GM12878 (cell line): ENCODE measurements around the gene ATXN7L1. TPM values are rescaled to one million over a fixed set of nuclear protein-coding genes. Genes with fewer than 3 reads are reported as not detected.

Experiments
- ATAC-seq: fragments of 200-7000 bp; cut with Tn5 transposase; 3 replicates; pipeline ENCODE4 v1.9.1; 2020; ENCODE audit warnings: mild to moderate bottlenecking, moderate library complexity
- BruUV-seq: library from RNA; stranded (reverse); fragments of 400-500 nt; replicated peaks from 2 replicates; lab custom pipeline; 2021; lab: Mats Ljungman, UMichigan
- CTCF ChIA-PET: fragments of 300-600 bp; sonication (Branson Sonifier 250); formaldehyde crosslinking; extraction: SDS; loops from one replicate; lab custom pipeline; 2021; ENCODE audit warnings: inconsistent platforms; lab: Yijun Ruan, JAX
- POLR2A ChIA-PET: fragments of 350-600 bp; formaldehyde crosslinking; extraction: SDS; loops from one replicate; lab custom pipeline; 2021; ENCODE audit warnings: inconsistent platforms; lab: Charles Lee
- RAD21 ChIA-PET: fragments of 300-600 bp; sonication (Branson Sonifier 250); formaldehyde crosslinking; loops from one replicate; lab custom pipeline; 2023; ENCODE audit warnings: antibody characterized with exemption; ENCODE audit not compliant: unreplicated experiment; lab: Charles Lee
- SMC1A ChIA-PET: fragments of 300-600 bp; sonication (Branson Sonifier 250); formaldehyde crosslinking; loops from one replicate; lab custom pipeline; 2023; ENCODE audit not compliant: unreplicated experiment, uncharacterized antibody; lab: Charles Lee
- DNase-seq: peaks from one replicate; pipeline ENCODE4 v3.0.0-alpha.2; 2011; ENCODE audit warnings: low read depth, low spot score
- FAIRE-seq: peaks from 3 replicates; lab custom pipeline; 2011; peaks lifted over from hg19 to GRCh38; lab: Jason Lieb, UNC
- H2AFZ ChIP-seq: 2 replicates; pipeline ENCODE4 v1.6.0; 2011; ENCODE audit warnings: low read depth, low read length, control low read depth; ENCODE audit not compliant: control insufficient read depth
- H3K27ac ChIP-seq: 2 replicates; pipeline ENCODE4 v1.5.1; 2011; ENCODE audit warnings: control low read depth; ENCODE audit not compliant: control insufficient read depth, insufficient read depth
- H3K27me3 ChIP-seq, 2 experiments: replicated peaks in 1 of 2; 2 replicates each; pipeline versions ENCODE4 v1.6.0 to v1.6.1; 2011; ENCODE audit warnings: low read length in 1 of 2; ENCODE audit not compliant: control insufficient read depth in 2 of 2, insufficient read depth in 2 of 2
- H3K36me3 ChIP-seq, 2 experiments: 2 replicates each; pipeline ENCODE4 v1.5.1; 2011; ENCODE audit warnings: low read length in 1 of 2; ENCODE audit not compliant: control insufficient read depth in 2 of 2, insufficient read depth in 2 of 2
- H3K4me1 ChIP-seq: 2 replicates; pipeline ENCODE4 v1.6.1; 2011; ENCODE audit warnings: mild to moderate bottlenecking, low read length, moderate library complexity, mixed read lengths; ENCODE audit not compliant: control insufficient read depth, insufficient read depth
- H3K4me2 ChIP-seq: 2 replicates; pipeline ENCODE4 v1.6.0; 2011; ENCODE audit warnings: control low read depth; ENCODE audit not compliant: control insufficient read depth, insufficient read depth
- H3K4me3 ChIP-seq: fragments of 200-600 bp; sonication (generic); 2 replicates; pipeline ENCODE4 v1.5.1; 2016
- H3K79me2 ChIP-seq: 2 replicates; pipeline ENCODE4 v1.6.0; 2011; ENCODE audit warnings: low read length; ENCODE audit not compliant: control insufficient read depth, insufficient read depth
- H3K9ac ChIP-seq: 2 replicates; pipeline ENCODE4 v1.8.0; 2011; ENCODE audit warnings: low read length, control low read depth, mixed read lengths; ENCODE audit not compliant: control insufficient read depth, insufficient read depth
- H3K9me3 ChIP-seq: replicated peaks from 3 replicates; pipeline ENCODE4 v1.5.1; 2011; ENCODE audit warnings: mild to moderate bottlenecking, low read length; ENCODE audit not compliant: control insufficient read depth, insufficient read depth
- H4K20me1 ChIP-seq: 2 replicates; pipeline ENCODE4 v1.6.0; 2011; ENCODE audit not compliant: control insufficient read depth, insufficient read depth
- EGR1 ChIP-seq, 2 experiments: IDR thresholded peaks; 1 replicate in 1 of 2; 2 replicates in 1 of 2; pipeline ENCODE4 v1.6.1; 2011 to 2012; ENCODE audit warnings: low read depth in 2 of 2, low read length in 2 of 2, borderline replicate concordance in 1 of 2, mild to moderate bottlenecking in 1 of 2, moderate library complexity in 1 of 2
- EP300 ChIP-seq, 2 experiments: fragments of 150-350 bp in 1 of 2; IDR thresholded peaks; 2 replicates each; pipeline ENCODE4 v1.6.1; 2011 to 2012; ENCODE audit warnings: low read depth in 2 of 2, low read length in 2 of 2, borderline replicate concordance in 1 of 2, improper control_type of control experiment in 1 of 2, inconsistent platforms in 1 of 2; ENCODE audit not compliant: control insufficient read depth in 1 of 2
- ETV6 ChIP-seq, 2 experiments: fragments of 450-650 bp in 1 of 2; IDR thresholded peaks in 1 of 2; conservative IDR thresholded peaks in 1 of 2; 2 replicates each; pipeline ENCODE4 v1.6.1; 2014; ENCODE audit warnings: antibody characterized with exemption in 1 of 2, borderline replicate concordance in 1 of 2, low read depth in 1 of 2, mild to moderate bottlenecking in 1 of 2, moderate library complexity in 1 of 2
- EZH2 ChIP-seq: IDR thresholded peaks from 2 replicates; pipeline ENCODE4 v1.6.1; 2012; ENCODE audit warnings: low read depth, mild to moderate bottlenecking, control low read depth, inconsistent platforms, low read length, borderline replicate concordance; ENCODE audit not compliant: control insufficient read depth
- IKZF2 ChIP-seq, 2 experiments: fragments of 450-650 bp; IDR thresholded peaks; 2 replicates each; pipeline ENCODE4 v1.6.1; 2017; ENCODE audit warnings: mild to moderate bottlenecking in 2 of 2, moderate library complexity in 2 of 2
- MEF2B ChIP-seq: fragments of 450-650 bp; IDR thresholded peaks from 2 replicates; pipeline ENCODE4 v1.6.1; 2018; ENCODE audit warnings: mild to moderate bottlenecking, moderate library complexity; ENCODE audit not compliant: partially characterized antibody, poor library complexity, severe bottlenecking
- NFIC ChIP-seq: IDR thresholded peaks from 2 replicates; pipeline ENCODE4 v1.6.1; 2012; ENCODE audit warnings: low read depth, mild to moderate bottlenecking, inconsistent platforms, low read length, moderate library complexity
- POLR2AphosphoS2 ChIP-seq: IDR thresholded peaks from 2 replicates; pipeline ENCODE4 v1.6.1; 2011; ENCODE audit warnings: low read depth, mild to moderate bottlenecking, low read length, improper control_type of control experiment, moderate library complexity
- RBBP5 ChIP-seq: fragments of 200-600 bp; sonication (generic); conservative IDR thresholded peaks from 2 replicates; pipeline ENCODE4 v1.6.1; 2016
- TBL1XR1 ChIP-seq: IDR thresholded peaks from 2 replicates; pipeline ENCODE4 v1.6.1; 2012; ENCODE audit warnings: low read depth, low read length, improper control_type of control experiment
- TCF7 ChIP-seq: IDR thresholded peaks from 2 replicates; pipeline ENCODE4 v1.6.1; 2014; ENCODE audit warnings: antibody characterized with exemption, borderline replicate concordance
- ZNF274 ChIP-seq: IDR thresholded peaks from one replicate; pipeline ENCODE4 v1.8.0; 2011; ENCODE audit not compliant: insufficient read length, insufficient read depth
- WGBS: methylation state at CpG from one replicate; pipeline ENCODE4 v1.1.6; 2016; ENCODE audit warnings: low lambda C conversion rate; ENCODE audit not compliant: insufficient replicate concordance, insufficient coverage; ENCODE audit errors: missing lambda C conversion rate; 5-methylcytosine and 5-hydroxymethylcytosine counted together
- in situ Hi-C: fragments of 300-500 bp; cut with MboI; formaldehyde crosslinking; loops from 9 replicates; pipeline ENCODE4 v1.14.3; 2018; ENCODE audit warnings: mixed read lengths
- intact Hi-C: fragments of 100-400 bp; cut with micrococcal nuclease; formaldehyde crosslinking; loops from one replicate; pipeline ENCODE4 v1.14.2; 2022; ENCODE audit not compliant: unreplicated experiment
- polyA plus RNA-seq, 11 experiments: library from polyadenylated mRNA; depleted of rRNA in 4 of 11; unstranded in 6 of 11; stranded (reverse) in 5 of 11; fragments of >200 nt; fragmentation: Nextera tagmentation in 4 of 11; fragmentation: Illumina TruSeq in 1 of 11; extraction: Ambion mirVana in 4 of 11; extraction: Trizol in 1 of 11; gene quantifications; 1 replicate in 1 of 11; 2 replicates in 10 of 11; pipeline versions ENCODE4 v1.2.1 to v1.2.3, GENCODE V29; 2011 to 2016; ENCODE audit warnings: inconsistent platforms in 2 of 11, missing spikeins in 2 of 11, low read depth in 1 of 11
- total RNA-seq, 4 experiments: library from RNA; depleted of rRNA in 3 of 4; stranded (reverse); fragments of >200 nt in 3 of 4; fragmentation: Illumina TruSeq in 1 of 4; extraction: Trizol in 1 of 4; gene quantifications; 2 replicates each; pipeline versions ENCODE4 v1.2.1 to v1.2.3, GENCODE V29; 2013 to 2021
- TF ChIP-seq, protein P1 (sequence below): fragments of 450-650 bp; IDR thresholded peaks from 2 replicates; pipeline ENCODE4 v1.6.1; 2017; ENCODE audit warnings: mild to moderate bottlenecking, moderate library complexity
- TF ChIP-seq, protein P2 (sequence below): IDR thresholded peaks from 2 replicates; pipeline ENCODE4 v1.6.1; 2011; ENCODE audit warnings: mild to moderate bottlenecking, low read depth, low read length, moderate library complexity; ENCODE audit not compliant: insufficient replicate concordance

The ATXN7L1 gene
- total and polyA plus RNA-seq, 10 of the 15 experiments (the other 5 are each of a cell fraction or from before 2014, with no cell fraction given), result 0.40 to 2.9 (median 1.2) TPM

DNA sequence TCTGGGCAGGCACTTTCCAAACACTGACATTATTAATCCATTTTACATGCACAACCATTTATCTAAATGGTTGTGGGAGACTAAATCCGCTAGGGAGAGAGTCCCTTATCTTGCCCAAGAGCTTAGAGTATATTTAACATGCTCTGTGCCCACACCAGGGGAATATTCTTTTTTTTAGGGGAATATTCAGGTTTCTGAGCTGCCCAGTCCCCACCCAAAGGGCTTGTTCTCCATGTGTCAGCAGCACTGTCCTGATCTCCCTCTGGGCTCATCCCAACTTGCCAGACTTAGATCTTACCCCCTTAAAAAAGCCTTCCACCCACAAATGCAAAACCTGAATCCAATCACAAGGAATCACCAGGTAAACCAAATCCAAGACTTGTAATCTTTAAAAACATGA is 132.1 kb downstream of the ATXN7L1 start:
- no peak for FAIRE-seq
- POLR2A ChIA-PET, result interaction anchor here (0.6 kb wide), 1 partner anchor 1952 kb away, joined by 3 read pairs; no protein-coding TSS in a partner anchor
- TF ChIP-seq NFIC (no peak), TBL1XR1 (no peak), MEF2B (no peak), POLR2AphosphoS2 (no peak), EGR1 (IDR thresholded peaks at IDR 0.05; ENCODE audit: borderline replicate concordance in 1 of 2, low read depth in 2 of 2, low read length in 2 of 2) (no peak), TCF7 (no peak), ZNF274 (no peak), RBBP5 (no peak), ETV6 (conservative IDR thresholded peaks at IDR 0.05 in 1 of 2, IDR thresholded peaks at IDR 0.05 in 1 of 2; ENCODE audit: borderline replicate concordance in 1 of 2, low read depth in 1 of 2) (no peak), EZH2 (no peak), IKZF2 (IDR thresholded peaks at IDR 0.05) (no peak), EP300 (IDR thresholded peaks at IDR 0.05; ENCODE audit: borderline replicate concordance in 1 of 2, control insufficient read depth in 1 of 2, low read depth in 2 of 2, low read length in 2 of 2) (no peak)
- TF ChIP-seq, protein P1, sequence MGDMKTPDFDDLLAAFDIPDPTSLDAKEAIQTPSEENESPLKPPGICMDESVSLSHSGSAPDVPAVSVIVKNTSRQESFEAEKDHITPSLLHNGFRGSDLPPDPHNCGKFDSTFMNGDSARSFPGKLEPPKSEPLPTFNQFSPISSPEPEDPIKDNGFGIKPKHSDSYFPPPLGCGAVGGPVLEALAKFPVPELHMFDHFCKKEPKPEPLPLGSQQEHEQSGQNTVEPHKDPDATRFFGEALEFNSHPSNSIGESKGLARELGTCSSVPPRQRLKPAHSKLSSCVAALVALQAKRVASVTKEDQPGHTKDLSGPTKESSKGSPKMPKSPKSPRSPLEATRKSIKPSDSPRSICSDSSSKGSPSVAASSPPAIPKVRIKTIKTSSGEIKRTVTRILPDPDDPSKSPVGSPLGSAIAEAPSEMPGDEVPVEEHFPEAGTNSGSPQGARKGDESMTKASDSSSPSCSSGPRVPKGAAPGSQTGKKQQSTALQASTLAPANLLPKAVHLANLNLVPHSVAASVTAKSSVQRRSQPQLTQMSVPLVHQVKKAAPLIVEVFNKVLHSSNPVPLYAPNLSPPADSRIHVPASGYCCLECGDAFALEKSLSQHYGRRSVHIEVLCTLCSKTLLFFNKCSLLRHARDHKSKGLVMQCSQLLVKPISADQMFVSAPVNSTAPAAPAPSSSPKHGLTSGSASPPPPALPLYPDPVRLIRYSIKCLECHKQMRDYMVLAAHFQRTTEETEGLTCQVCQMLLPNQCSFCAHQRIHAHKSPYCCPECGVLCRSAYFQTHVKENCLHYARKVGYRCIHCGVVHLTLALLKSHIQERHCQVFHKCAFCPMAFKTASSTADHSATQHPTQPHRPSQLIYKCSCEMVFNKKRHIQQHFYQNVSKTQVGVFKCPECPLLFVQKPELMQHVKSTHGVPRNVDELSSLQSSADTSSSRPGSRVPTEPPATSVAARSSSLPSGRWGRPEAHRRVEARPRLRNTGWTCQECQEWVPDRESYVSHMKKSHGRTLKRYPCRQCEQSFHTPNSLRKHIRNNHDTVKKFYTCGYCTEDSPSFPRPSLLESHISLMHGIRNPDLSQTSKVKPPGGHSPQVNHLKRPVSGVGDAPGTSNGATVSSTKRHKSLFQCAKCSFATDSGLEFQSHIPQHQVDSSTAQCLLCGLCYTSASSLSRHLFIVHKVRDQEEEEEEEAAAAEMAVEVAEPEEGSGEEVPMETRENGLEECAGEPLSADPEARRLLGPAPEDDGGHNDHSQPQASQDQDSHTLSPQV, result no peak
- TF ChIP-seq, protein P2, sequence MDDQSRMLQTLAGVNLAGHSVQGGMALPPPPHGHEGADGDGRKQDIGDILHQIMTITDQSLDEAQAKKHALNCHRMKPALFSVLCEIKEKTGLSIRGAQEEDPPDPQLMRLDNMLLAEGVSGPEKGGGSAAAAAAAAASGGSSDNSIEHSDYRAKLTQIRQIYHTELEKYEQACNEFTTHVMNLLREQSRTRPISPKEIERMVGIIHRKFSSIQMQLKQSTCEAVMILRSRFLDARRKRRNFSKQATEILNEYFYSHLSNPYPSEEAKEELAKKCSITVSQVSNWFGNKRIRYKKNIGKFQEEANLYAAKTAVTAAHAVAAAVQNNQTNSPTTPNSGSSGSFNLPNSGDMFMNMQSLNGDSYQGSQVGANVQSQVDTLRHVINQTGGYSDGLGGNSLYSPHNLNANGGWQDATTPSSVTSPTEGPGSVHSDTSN, result no peak

More for the DNA sequence above, 132.1 kb downstream of the ATXN7L1 start:
- DNase-seq (no peak), ATAC-seq (no peak)
- H3K27ac ChIP-seq, result no peak overlapping the region
- no peaks in the 10 kb centered on the region for H4K20me1 ChIP-seq
- ChIA-PET CTCF (interaction anchor here (1.4 kb wide), 1 partner anchor 15 kb away, joined by 3 read pairs; no protein-coding TSS in a partner anchor), RAD21 (no interaction called here), SMC1A (interaction anchor here (1.3 to 1.8 kb wide), 3 partner anchors 16 to 161 kb away, joined by 3 to 6 read pairs (median 4); no protein-coding TSS in a partner anchor)
- no peak overlapping the region for H3K9ac ChIP-seq
- H2AFZ ChIP-seq, result no peak overlapping the region
- H3K36me3 ChIP-seq, result no peaks in the 10 kb centered on the region
- H3K4me1 ChIP-seq, result no peaks in the 10 kb centered on the region
- H3K27me3 ChIP-seq, result peaks cover 3 to 6% of the 10 kb centered on the region in 2 experiments; a peak in 3 of 4 replicates
- no TSS peak for BruUV-seq
- no peak overlapping the region for H3K4me2 ChIP-seq
- no peaks in the 10 kb centered on the region for H3K9me3 ChIP-seq
- in situ Hi-C loops, result no loop called here
- H3K4me3 ChIP-seq, result no peak overlapping the region
- no peaks in the 10 kb centered on the region for H3K79me2 ChIP-seq
- intact Hi-C loops, result no loop called here
- WGBS, result 69% methylated on average over 1 of the region's 1 CpG
